ENCODE results near the gene INTU. TPM values are rescaled to one million over a fixed set of nuclear protein-coding genes. Genes with fewer than 3 reads are reported as not detected.
A peak's percentile ranks its signal among the peaks of the same experiment; 100 is the strongest.

INTU gene
- total RNA-seq, 1 donor from 2014 or later, result 21.9 TPM

DNA sequence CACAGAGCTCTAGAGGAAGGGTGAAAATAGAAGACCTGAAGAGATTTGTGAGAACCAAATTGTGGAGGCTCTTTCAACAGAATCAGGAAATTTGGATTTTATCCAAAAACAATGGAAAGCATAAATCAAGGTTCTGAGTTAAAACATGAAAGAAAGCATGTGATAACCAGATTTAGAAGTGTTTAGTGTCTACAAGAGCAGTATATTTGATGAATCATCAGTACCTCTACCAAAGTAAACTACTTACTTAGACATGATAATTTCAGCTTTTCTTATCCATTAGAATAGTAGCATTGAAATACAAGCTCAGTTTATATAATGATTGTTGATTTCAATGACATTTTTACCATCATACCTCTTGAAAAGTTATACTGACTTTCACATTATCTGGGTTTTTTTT is 25.9 kb upstream of the INTU start:
- no peak for TF ChIP-seq EZH2 (IDR thresholded peaks at IDR 0.05; ENCODE audit: insufficient read depth, low read length)
- no peak for TF ChIP-seq CTCF (IDR thresholded peaks at IDR 0.05; ENCODE audit: insufficient read depth, low read depth, low read length)
- DNase-seq (ENCODE audit: low read depth), result peak; percentile 4
- Histone ChIP-seq H3K27me3 (ENCODE audit: insufficient read depth, low read length) (peaks cover 6% of the 10 kb centered on the region), H3K4me2 (ENCODE audit: low read length) (no peak overlapping the region), H4K20me1 (ENCODE audit: insufficient read depth, low read length) (no peaks in the 10 kb centered on the region), H3K4me1 (ENCODE audit: insufficient read depth, low read length) (no peaks in the 10 kb centered on the region), H3K36me3 (ENCODE audit: insufficient read depth, low read length) (no peaks in the 10 kb centered on the region), H2AFZ (ENCODE audit: low read depth, low read length) (no peak overlapping the region), H3K9me3 (ENCODE audit: insufficient read depth, low read depth, low read length) (no peaks in the 10 kb centered on the region), H3K4me3 (ENCODE audit: insufficient read depth, low read depth, low read length) (no peak overlapping the region), H3K9ac (ENCODE audit: low read length) (no peak overlapping the region), H3K27ac (ENCODE audit: low read depth, low read length) (no peak overlapping the region), H3K79me2 (ENCODE audit: insufficient read depth, low read length) (no peaks in the 10 kb centered on the region)
- Mint-ChIP-seq H3K4me3 (ENCODE audit: unreplicated experiment) (no peak overlapping the region), H3K27ac (ENCODE audit: unreplicated experiment) (no peak overlapping the region), H3K9me3 (ENCODE audit: unreplicated experiment) (no peaks in the 10 kb centered on the region), H3K4me1 (ENCODE audit: low read depth, unreplicated experiment) (peaks cover 7% of the 10 kb centered on the region), H3K27me3 (ENCODE audit: low read depth, unreplicated experiment) (no peaks in the 10 kb centered on the region), H3K36me3 (ENCODE audit: low read depth, unreplicated experiment) (no peaks in the 10 kb centered on the region)
- FAIRE-seq, result no peak

DNA sequence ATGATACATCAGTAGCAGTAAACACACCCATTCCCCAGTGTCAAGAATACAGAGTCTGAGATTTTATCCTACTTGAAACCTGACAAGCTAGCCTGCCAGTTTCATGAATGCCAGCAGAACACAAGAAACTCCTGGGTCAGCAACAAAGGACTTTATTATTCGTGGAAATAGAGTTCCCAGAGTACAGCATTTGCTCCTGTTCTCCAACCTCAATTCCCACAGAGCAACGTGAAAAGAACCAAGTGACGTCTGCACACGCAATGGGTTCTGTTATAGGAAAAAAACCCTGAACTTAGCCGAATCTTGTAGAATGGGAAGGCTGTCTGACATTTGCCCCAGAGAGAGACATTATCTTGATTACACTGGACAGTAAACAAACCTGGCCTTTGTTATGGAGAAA is 23.3 kb upstream of the INTU start:
- H3K27me3 ChIP-seq (ENCODE audit: insufficient read depth, low read length), result peaks cover 6% of the 10 kb centered on the region
- H3K27ac Mint-ChIP-seq (ENCODE audit: unreplicated experiment), result no peak overlapping the region
- no peak for TF ChIP-seq EZH2 (IDR thresholded peaks at IDR 0.05; ENCODE audit: insufficient read depth, low read length)
- TF ChIP-seq CTCF (IDR thresholded peaks at IDR 0.05; ENCODE audit: insufficient read depth, low read depth, low read length), result no peak
- H3K4me1 ChIP-seq (ENCODE audit: insufficient read depth, low read length), result no peaks in the 10 kb centered on the region
- H3K36me3 Mint-ChIP-seq (ENCODE audit: low read depth, unreplicated experiment), result no peaks in the 10 kb centered on the region
- no peaks in the 10 kb centered on the region for H3K9me3 Mint-ChIP-seq (ENCODE audit: unreplicated experiment)
- no peaks in the 10 kb centered on the region for H4K20me1 ChIP-seq (ENCODE audit: insufficient read depth, low read length)
- H3K9me3 ChIP-seq (ENCODE audit: insufficient read depth, low read depth, low read length), result no peaks in the 10 kb centered on the region
- H2AFZ ChIP-seq (ENCODE audit: low read depth, low read length), result no peak overlapping the region
- peaks cover 7% of the 10 kb centered on the region for H3K4me1 Mint-ChIP-seq (ENCODE audit: low read depth, unreplicated experiment)
- DNase-seq (ENCODE audit: low read depth) (no peak), FAIRE-seq (no peak)
- no peak overlapping the region for H3K27ac ChIP-seq (ENCODE audit: low read depth, low read length)
- no peak overlapping the region for H3K4me3 ChIP-seq (ENCODE audit: insufficient read depth, low read depth, low read length)
- H3K79me2 ChIP-seq (ENCODE audit: insufficient read depth, low read length), result no peaks in the 10 kb centered on the region
- no peak overlapping the region for H3K9ac ChIP-seq (ENCODE audit: low read length)
- no peaks in the 10 kb centered on the region for H3K27me3 Mint-ChIP-seq (ENCODE audit: low read depth, unreplicated experiment)
- H3K4me3 Mint-ChIP-seq (ENCODE audit: unreplicated experiment), result no peak overlapping the region
- no peaks in the 10 kb centered on the region for H3K36me3 ChIP-seq (ENCODE audit: insufficient read depth, low read length)
- H3K4me2 ChIP-seq (ENCODE audit: low read length), result no peak overlapping the region

GRCh38 chr4:127610488-127610887 is 22.3 kb upstream of the INTU start:
- Mint-ChIP-seq H3K36me3 (ENCODE audit: low read depth, unreplicated experiment) (no peaks in the 10 kb centered on the region), H3K27ac (ENCODE audit: unreplicated experiment) (no peak overlapping the region), H3K27me3 (ENCODE audit: low read depth, unreplicated experiment) (peaks cover 4% of the 10 kb centered on the region), H3K9me3 (ENCODE audit: unreplicated experiment) (no peaks in the 10 kb centered on the region), H3K4me1 (ENCODE audit: low read depth, unreplicated experiment) (no peaks in the 10 kb centered on the region), H3K4me3 (ENCODE audit: unreplicated experiment) (no peak overlapping the region)
- H3K27ac ChIP-seq (ENCODE audit: low read depth, low read length), result no peak overlapping the region
- FAIRE-seq (no peak), DNase-seq (ENCODE audit: low read depth) (no peak)
- no peak for TF ChIP-seq EZH2 (IDR thresholded peaks at IDR 0.05; ENCODE audit: insufficient read depth, low read length)
- no peak for TF ChIP-seq CTCF (IDR thresholded peaks at IDR 0.05; ENCODE audit: insufficient read depth, low read depth, low read length)
- no peak overlapping the region for H3K9ac ChIP-seq (ENCODE audit: low read length)
- no peaks in the 10 kb centered on the region for H4K20me1 ChIP-seq (ENCODE audit: insufficient read depth, low read length)
- H3K79me2 ChIP-seq (ENCODE audit: insufficient read depth, low read length), result no peaks in the 10 kb centered on the region
- H3K27me3 ChIP-seq (ENCODE audit: insufficient read depth, low read length), result peaks cover 6% of the 10 kb centered on the region
- no peaks in the 10 kb centered on the region for H3K9me3 ChIP-seq (ENCODE audit: insufficient read depth, low read depth, low read length)
- H3K4me3 ChIP-seq (ENCODE audit: insufficient read depth, low read depth, low read length), result no peak overlapping the region
- H2AFZ ChIP-seq (ENCODE audit: low read depth, low read length), result no peak overlapping the region
- no peak overlapping the region for H3K4me2 ChIP-seq (ENCODE audit: low read length)
- no peaks in the 10 kb centered on the region for H3K4me1 ChIP-seq (ENCODE audit: insufficient read depth, low read length)
- no peaks in the 10 kb centered on the region for H3K36me3 ChIP-seq (ENCODE audit: insufficient read depth, low read length)

Data from astrocyte (in vitro differentiated cells and primary cell).